Peyer's patch (tissue), 4 donors: ENCODE results near the gene RPA1.

Source experiments
- CTCF ChIP-seq, 6 experiments: fragments of 450-650 bp in 4 of 6; fragments of 200-600 bp in 2 of 6; sonication (generic) in 1 of 6; IDR thresholded peaks; one replicate each; pipeline ENCODE4 v1.5.1; 2017 to 2019; ENCODE audit warnings: antibody characterized with exemption in 6 of 6, mild to moderate bottlenecking in 3 of 6, moderate library complexity in 1 of 6
- POLR2A ChIP-seq, 2 donors: fragments of 450-650 bp; IDR thresholded peaks; one replicate each; pipeline ENCODE4 v1.5.1; 2017; ENCODE audit warnings: antibody characterized with exemption in 2 of 2, mild to moderate bottlenecking in 2 of 2, moderate library complexity in 2 of 2

- no peak for TF ChIP-seq POLR2A (IDR thresholded peaks at IDR 0.05)
- no peak for TF ChIP-seq CTCF (IDR thresholded peaks at IDR 0.05)
Observed at GRCh38 chr17:1934901-1935300, 105.1 kb downstream of the RPA1 start.
